Ascending aorta (tissue), 2 donors: Measurements from ENCODE around the gene SLC2A2. TPM values are rescaled to one million over a fixed set of nuclear protein-coding genes. Genes with fewer than 3 reads are reported as not detected.

Experiments
- DNase-seq, 2 donors: peaks; one replicate each; pipeline ENCODE4 v3.0.0-alpha.2; 2019; ENCODE audit warnings: low spot score in 2 of 2
- H3K27ac ChIP-seq, 2 donors: fragments of 200-600 bp; sonication (generic); one replicate each; pipeline ENCODE4 v1.5.1; 2016 to 2017; ENCODE audit warnings: mild to moderate bottlenecking in 1 of 2
- H3K27me3 ChIP-seq: fragments of 200-600 bp; sonication (generic); one replicate; pipeline ENCODE4 v1.5.1; 2017
- H3K36me3 ChIP-seq, 2 donors: fragments of 200-600 bp; sonication (generic); one replicate each; pipeline ENCODE4 v1.5.1; 2016
- H3K4me1 ChIP-seq, 2 donors: fragments of 200-600 bp; sonication (generic); one replicate each; pipeline ENCODE4 v1.5.1; 2016 to 2017; ENCODE audit warnings: mild to moderate bottlenecking in 1 of 2
- H3K4me3 ChIP-seq, 2 donors: fragments of 200-600 bp; sonication (generic); one replicate each; pipeline ENCODE4 v1.5.1; 2016 to 2017; ENCODE audit warnings: mild to moderate bottlenecking in 1 of 2
- H3K9me3 ChIP-seq, 2 donors: fragments of 200-600 bp; sonication (generic); one replicate each; pipeline ENCODE4 v1.5.1; 2016
- CTCF ChIP-seq, 3 experiments: fragments of 200-600 bp in 2 of 3; fragments of 450-650 bp in 1 of 3; sonication (generic) in 2 of 3; IDR thresholded peaks; one replicate each; pipeline ENCODE4 v1.5.1; 2016 to 2019; ENCODE audit warnings: antibody characterized with exemption in 3 of 3, mild to moderate bottlenecking in 1 of 3, moderate library complexity in 1 of 3
- intact Hi-C: fragments of 100-400 bp; cut with DNase I; formaldehyde crosslinking; loops from one replicate; pipeline ENCODE4 v1.15.1; 2023
- total RNA-seq: library from RNA; depleted of rRNA; stranded (reverse); fragments of >200 nt; gene quantifications from one replicate; pipeline ENCODE4 v1.1.0, GENCODE V29; 2016

The SLC2A2 gene
- total RNA-seq, 1 donor from 2014 or later, result not detected

- DNase-seq, result no peak
- no peak overlapping the region for H3K4me3 ChIP-seq
- no peaks in the 10 kb centered on the region for H3K36me3 ChIP-seq
- no peaks in the 10 kb centered on the region for H3K27me3 ChIP-seq
- peaks cover 0 to 7% of the 10 kb centered on the region in 2 donors for H3K4me1 ChIP-seq
- H3K27ac ChIP-seq, result no peak overlapping the region
- no peak for TF ChIP-seq CTCF (IDR thresholded peaks at IDR 0.05)
- intact Hi-C loops, result no loop called here
- no peaks in the 10 kb centered on the region for H3K9me3 ChIP-seq
Observed at GRCh38 chr3:171001250-171001893, 25.1 kb downstream of the SLC2A2 start.

DNA sequence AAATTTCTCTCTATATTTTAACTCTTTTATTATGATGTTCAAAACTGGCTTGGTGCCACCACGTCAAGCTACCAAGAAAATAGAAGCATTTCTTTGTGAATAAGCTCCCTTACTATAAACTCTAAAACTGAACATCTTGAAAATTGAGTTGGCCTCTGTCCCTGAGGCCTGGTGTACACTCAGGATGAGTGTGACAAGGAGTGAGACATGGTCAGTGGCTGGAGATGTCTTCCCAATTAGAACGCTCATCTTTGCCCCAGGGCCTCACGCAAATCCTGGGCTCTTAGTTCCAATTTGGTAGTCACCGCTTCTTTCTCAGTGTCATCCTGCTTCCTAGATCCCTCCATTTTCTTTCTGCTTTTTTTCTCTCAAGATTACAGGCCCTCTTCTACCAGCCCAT, 26.2 kb downstream of the SLC2A2 start:
- no peaks in the 10 kb centered on the region for H3K36me3 ChIP-seq
- H3K4me1 ChIP-seq, result peaks cover 0 to 7% of the 10 kb centered on the region in 2 donors
- no peak for DNase-seq
- no peak overlapping the region for H3K27ac ChIP-seq
- H3K27me3 ChIP-seq, result no peaks in the 10 kb centered on the region
- no peaks in the 10 kb centered on the region for H3K9me3 ChIP-seq
- no peak for TF ChIP-seq CTCF (IDR thresholded peaks at IDR 0.05)
- no peak overlapping the region for H3K4me3 ChIP-seq
- intact Hi-C loops, result no loop called here

DNA sequence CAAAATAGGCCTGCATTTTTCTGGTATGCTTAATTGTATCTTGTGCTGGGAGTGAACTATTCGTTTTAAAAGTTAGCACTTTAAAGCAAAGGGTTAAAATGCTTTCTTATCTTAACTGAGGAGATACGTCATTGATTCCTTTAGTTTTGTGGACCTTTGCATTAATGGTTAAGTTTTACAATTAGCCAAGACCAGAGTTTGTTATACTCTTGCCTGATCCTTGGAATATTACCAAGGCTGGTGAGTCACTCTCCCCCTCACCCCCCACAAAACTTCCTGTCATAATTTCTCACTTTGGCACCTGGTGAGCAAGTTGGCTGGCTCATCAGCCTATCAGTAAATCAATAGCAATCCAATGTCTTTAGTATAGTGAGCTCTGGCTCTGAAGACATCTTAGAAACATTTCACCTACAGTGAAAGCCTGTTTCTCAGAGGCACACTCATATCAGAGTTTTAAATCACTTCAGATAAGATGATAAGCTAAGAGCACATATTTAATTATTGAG, 26.7 kb downstream of the SLC2A2 start:
- Histone ChIP-seq H3K9me3 (no peaks in the 10 kb centered on the region), H3K4me3 (no peak overlapping the region), H3K36me3 (no peaks in the 10 kb centered on the region), H3K4me1 (peaks cover 0 to 7% of the 10 kb centered on the region in 2 donors), H3K27ac (no peak overlapping the region), H3K27me3 (no peaks in the 10 kb centered on the region)
- DNase-seq, result no peak
- intact Hi-C loops, result no loop called here
- TF ChIP-seq CTCF (IDR thresholded peaks at IDR 0.05), result no peak

GRCh38 chr3:170997961-170998913, 28.3 kb downstream of the SLC2A2 start:
- no peaks in the 10 kb centered on the region for H3K9me3 ChIP-seq
- peak overlapping the region in 1 of 2 donors; percentile 12 for H3K27ac ChIP-seq
- no peaks in the 10 kb centered on the region for H3K27me3 ChIP-seq
- no peak overlapping the region for H3K4me3 ChIP-seq
- no peak for TF ChIP-seq CTCF (IDR thresholded peaks at IDR 0.05)
- intact Hi-C loops, result no loop called here
- no peak for DNase-seq
- no peaks in the 10 kb centered on the region for H3K36me3 ChIP-seq
- H3K4me1 ChIP-seq, result peaks cover 0 to 7% of the 10 kb centered on the region in 2 donors

GRCh38 chr3:170992854-170993253, 33.7 kb downstream of the SLC2A2 start:
- no peaks in the 10 kb centered on the region for H3K9me3 ChIP-seq
- intact Hi-C loops, result no loop called here
- TF ChIP-seq CTCF (IDR thresholded peaks at IDR 0.05), result no peak
- no peaks in the 10 kb centered on the region for H3K27me3 ChIP-seq
- H3K27ac ChIP-seq, result no peak overlapping the region
- H3K4me1 ChIP-seq, result peaks cover 0 to 3% of the 10 kb centered on the region in 2 donors
- H3K36me3 ChIP-seq, result no peaks in the 10 kb centered on the region
- no peak for DNase-seq
- H3K4me3 ChIP-seq, result no peak overlapping the region
